Left hindlimb (tissue), 1 donor: ENCODE measurements around the gene MCF2L.

Experiments
- DNase-seq: peaks from one replicate; pipeline ENCODE4 v3.0.0-alpha.2; 2018

MCF2L gene

DNA sequence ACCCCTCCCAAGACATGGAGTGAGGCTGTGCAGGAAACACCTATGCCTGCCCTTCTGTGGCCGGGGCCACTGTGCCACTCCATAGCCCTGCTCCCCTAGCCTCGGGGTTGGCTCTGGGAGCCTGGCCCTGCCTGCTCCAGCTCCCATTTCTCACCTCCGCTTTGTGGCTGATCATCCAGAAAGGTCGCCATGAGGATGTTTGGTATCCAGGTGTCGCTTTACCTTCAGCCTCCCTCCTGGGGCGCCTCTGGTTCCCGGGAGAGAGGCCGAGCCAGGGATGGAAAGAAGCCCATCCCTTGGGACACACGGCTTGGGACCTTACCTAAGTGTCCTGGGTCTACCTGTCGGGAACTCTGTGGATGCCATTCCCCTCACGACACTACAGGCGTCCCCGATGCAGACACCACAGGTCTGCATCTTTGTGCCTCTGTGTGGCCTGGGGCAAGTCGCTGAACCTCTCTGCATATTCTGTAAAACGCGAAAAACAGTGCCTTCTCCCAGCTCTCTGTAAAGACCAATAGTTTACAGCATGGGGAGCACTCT lies 3.4 kb upstream of the MCF2L start:
- DNase-seq: peak; percentile 17

DNA sequence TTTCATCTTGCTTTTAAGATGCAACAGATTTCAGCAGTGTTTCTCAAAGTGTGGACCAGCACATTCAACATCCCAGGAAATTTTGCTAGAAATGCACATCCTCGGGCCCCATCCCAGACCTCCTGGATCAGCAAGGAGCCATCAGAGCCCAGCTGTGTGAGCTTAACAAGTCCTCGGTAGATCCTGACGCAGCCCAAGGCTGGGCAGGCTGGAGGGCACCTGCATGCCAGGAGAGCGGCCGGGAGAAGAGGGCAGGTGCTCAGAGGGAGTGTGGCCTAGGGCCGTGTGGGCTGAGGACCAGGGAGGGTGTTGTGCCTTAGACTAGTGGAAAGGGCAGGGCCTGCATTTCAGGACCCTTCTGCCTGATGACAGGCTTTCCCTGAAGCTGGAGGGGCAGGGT lies 2.2 kb upstream of the MCF2L start:
- peak; percentile 16 for DNase-seq

DNA sequence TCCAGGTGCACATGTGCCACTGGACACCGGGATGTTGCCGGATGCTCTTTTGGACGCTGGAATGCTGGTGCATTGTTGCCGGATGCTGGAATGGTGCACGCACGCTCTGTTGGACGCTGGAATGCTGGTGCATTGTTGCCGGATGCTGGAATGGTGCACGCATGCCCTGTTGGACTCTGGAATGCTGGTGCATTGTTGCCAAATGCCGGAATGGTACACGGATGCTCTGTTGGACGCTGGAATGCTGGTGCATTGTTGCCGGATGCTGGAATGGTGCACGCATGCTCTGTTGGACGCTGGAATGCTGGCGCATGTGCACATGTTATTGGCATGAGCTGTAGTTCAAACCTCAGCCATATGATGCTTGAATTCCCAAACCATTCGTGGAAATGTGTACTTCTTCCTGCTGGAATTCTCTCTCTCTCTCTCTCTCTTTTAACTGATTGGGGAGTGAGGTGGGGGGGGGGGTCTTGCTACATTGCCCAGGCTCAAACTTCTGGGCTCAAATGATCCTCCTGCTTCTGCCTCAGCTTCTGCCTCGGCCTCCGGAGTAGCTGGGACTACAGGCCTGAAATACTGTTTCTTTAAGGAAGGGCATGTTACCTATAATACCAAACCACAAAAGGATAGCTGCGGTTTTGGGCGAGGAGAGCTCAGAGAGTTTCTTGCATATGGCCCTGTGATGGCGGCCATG lies 1.2 kb upstream of the MCF2L start:
- DNase-seq: no peak

DNA sequence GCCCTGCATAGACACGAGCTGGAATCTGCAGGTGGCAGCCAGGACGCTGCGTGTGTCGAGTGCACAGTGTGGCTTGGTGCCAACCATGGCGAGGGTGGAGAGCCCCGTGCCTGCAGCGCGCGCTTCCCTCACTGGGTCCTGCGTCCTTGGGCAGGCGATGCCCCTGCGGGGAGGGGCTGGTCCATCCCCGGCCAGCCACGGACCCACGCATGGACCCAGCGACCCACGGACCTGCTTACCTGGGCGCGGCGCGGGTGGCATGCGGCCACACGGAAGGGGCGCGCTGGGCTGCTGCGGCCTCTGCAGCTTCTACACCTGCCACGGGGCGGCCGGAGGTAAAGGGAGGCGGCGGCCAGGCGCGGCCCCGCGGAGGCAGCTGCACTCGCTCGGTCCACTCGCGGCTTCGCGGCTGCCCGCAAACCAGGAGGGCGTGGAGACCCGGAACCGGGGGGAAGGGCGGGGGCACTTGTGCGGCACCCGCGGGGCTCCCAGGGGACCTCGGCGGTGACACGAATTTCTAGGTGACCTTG lies 569 bp upstream of the MCF2L start:
- DNase-seq: peak; percentile 52

DNA sequence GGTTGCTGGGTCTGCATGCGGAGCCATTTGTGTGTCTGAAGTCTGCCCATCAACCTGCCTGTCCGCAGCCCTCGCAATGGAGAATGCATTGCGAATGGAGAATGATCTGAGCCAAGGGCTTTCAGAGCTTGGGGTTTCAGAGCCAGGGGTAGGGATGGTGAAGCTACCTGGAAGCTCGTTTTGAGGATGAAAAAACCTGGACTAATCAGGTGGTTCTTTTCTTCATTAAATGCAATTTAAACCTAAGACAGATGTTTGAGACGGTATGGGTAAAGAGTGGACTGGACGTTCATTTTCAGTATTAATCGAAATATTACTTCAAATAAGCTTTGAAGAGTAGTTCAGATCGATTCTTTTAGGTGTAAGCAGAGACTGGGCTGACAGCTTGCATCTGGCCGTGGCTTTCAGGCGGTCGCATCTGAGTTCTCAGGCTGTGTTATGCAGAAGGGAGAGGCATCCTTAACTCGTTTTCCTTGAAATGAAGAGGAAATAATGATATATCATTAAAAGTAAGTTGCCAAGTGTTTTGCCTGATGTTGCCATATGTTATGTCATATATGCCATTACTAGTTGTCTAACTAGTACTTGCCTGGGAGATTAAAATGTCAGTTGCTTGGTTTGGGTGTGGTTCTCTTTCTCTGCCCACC lies 801 bp downstream of the MCF2L start:
- peak; percentile 4 for DNase-seq

DNA sequence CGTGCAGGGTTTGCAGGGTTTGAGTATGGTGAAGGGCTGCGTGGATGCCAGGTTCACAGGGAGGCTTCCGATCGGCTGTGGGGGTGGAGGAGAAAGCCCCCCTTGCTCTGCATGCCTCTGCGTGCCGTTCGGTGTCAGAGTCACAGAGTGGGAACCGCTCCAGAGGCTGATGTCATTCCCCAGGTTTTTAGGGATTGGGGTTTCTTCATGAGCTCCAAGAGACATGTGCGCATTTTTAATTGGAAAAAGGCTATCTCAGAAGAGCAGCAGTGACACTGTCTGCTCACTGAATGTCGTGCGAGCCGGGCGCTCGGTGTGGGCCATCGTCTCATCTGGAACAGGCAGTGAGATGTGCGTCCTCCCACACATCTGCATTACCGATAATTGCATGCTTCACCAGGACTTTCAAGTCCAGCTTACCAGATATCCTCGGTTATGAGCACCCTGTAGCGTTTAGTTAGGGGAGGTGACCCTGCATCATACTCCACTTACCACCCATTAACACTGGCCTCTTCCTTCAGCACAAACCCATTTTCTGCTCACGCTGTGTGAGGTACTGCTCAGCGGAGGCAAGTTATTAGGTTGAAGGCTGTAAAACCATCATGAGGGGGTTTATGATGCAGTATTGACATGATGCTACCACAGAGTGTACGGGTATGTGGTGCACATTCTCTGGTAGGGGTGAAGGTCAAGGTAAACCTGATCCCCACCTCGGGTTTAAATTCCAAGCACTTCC lies 1.7 kb downstream of the MCF2L start:
- peak; percentile 45 for DNase-seq

DNA sequence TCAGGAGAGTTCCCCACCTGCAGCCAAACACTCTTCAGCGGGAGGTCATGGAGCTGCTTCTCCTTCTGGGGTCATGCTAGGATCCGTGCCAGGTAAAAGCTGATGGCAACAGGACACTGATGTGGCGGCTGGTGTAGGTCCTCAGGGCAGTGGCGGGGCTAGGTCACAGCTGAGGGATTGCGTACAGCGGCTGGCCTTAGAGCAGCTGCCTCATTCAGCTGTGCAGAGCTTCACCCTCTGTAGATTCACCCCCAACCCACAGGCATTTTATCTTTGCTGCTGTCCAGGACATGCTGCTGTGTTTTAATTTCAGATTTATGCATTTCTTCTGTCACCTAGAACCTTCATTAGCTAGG lies 2.3 kb downstream of the MCF2L start:
- peak; percentile 19 for DNase-seq

DNA sequence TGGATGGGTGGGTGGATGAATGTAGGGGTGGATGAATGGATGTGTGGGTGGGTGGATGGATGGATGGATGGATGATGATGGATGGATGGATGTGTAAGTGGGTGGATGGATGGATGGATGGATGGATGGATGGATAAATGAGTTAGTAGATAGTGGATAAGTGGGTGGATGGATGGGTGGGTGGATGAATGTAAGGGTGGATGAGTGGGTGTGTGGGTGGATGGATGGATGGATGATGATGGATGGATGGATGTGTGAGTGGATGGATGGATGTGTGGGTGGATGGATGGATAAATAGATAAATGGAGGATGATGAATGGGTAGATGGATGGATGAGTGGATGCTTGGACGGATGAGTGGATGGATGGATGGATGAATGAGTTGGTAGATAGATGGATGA lies 3.2 kb downstream of the MCF2L start:
- no peak for DNase-seq

DNA sequence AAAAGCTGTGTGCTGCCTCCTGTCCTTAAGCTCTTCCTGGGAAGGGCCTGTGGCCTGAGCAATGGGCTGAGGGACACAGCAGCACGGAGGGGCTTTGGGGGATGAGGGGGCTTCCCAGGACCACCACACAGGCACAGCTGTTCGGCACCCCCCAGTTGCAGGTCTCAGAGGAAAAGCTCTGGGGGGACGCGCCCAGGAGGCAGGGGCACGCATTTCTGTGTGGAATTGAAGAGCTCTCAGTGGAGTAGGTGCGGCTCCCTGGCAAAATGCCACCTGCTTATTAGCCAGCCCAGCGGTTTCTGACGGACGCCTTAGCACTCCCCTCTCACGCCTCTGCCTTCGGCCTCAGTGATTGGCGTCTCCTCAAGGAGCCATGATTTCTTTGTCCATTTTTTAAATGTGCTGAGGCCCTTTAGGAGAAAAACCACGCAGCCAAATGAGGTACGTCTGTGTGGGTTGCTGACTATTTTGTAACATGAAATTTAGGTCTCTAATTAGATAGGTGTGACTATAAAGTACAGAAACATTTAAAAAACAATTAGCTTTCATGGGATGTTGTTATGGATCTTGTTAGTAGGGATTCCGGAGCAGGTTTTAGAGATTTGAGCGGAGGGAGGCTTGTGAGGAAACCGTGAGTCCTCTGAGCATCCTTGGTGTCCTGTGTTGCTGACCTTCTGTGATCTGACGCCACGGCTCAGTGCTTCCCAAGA lies 4.0 kb downstream of the MCF2L start:
- DNase-seq: peak; percentile 14

DNA sequence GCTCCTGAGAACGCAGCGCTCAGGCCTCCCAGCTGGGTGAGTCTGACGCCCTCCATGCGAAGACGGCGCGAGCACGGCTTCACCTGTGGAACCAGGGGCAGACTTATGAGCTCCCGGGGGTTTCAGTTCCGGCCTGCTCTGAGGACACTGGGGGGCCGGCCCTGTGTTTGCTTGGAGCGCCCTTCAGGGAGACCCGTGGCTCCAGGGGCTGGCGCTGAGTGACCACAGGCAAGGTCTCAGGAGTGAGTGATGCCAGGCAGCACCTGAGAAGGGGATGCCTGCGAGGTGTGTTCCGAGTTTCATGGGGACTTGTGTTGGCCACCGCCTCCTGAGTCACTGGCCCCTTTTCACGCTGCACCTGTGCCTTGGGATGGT lies 4.5 kb downstream of the MCF2L start:
- peak; percentile 14 for DNase-seq

DNA sequence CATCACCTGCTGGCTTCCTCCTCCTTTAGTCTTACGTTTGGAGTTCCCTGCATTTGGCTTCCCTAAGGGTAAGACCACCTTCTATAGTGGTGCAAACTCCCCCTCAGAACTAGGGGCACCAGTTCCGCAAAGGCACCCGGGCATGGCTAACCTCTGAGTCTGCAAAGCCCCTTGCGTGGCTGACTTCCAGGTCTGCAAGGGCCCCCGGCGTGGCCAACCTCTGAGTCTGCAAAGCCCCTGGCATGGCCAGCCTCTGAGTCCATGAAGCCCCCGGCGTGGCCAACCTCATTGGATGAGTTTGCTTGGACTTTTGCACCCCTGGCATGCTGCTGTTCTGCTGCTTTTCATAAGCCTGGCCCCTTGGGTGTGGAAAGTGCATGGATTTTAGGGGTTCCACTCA lies 5.1 kb downstream of the MCF2L start:
- DNase-seq: peak; percentile 8

DNA sequence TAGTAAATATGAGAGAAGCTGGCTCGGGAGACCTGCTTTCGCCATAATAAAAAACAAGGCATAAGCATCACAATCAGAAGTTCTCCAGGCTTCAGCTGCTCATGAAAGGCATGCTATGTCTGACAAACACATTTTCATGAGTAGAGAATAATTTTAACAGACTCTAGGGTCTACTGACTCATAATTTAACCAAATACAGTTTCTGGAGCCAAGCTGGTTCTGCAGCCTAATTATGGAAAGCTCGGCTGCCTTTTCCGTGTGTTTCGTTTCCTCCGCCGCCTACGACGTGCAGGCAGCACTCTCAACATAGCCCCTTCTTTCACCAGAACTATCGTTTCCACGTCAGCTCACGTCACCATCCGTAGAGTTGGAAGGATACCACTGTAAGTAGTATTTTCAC lies 5.7 kb downstream of the MCF2L start:
- peak; percentile 45 for DNase-seq

DNA sequence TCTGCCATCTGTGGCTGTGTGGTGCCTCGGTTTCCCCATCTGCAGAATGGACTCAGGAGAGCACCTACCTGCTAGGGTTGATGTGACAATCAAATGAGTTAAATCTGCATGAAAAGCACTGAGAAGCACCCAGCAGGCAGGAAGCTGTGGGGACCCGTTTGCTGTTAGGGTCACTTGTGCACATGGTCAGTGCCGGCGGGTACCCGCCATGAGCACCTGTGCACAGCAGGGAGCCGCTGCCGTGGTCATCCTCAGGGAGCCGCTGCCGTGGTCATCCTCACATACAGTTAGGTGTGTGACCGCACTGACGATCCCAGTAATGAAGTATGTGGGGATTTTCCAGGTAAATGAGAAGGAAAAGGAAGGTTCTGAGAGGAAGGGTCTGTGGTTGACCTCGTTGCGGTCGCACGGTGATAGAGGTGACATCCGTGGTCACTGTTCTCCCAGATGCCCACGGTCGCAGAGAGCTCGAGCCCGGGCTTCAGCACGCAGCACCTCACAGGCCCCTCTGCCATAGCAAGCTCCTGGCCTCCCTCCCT lies 6.5 kb downstream of the MCF2L start:
- DNase-seq: no peak

DNA sequence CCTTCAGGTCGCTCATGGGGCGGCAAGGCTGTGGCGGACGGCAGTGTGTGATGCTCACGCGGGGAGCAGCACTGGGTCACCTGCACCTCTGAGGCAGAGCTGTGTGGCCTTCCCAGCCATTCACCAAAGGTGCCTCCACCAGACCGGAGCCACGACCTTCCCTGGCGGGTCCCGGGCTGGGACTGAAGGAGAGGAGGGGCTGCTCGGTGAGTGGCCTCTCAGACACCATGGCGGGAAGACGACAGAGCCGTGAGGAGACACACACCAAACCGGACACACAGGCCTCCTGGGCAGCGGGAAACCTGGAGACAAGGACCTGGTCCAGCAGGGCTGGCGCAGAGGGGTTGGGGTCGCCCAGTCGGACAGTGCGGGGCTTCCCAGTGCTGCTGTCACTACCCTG lies 7.5 kb downstream of the MCF2L start:
- no peak for DNase-seq

DNA sequence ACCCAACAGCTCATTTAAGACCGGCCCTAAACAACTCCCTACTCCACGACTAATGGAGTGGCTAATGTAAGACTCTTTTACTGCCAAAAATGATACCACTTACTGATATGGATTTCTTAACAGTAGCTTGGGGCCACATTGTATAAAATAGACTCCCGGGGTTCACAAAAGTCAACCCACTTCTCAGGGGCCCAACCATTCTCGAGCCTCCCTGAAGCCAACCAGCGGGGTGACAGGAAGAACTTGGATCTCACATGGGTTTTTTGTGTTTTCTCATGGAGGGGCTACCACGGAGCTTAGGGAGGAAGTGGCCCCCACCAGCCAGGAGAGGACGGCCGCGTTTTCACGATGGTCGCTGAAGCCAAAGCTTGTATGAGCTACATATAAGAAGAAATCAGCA lies 8.1 kb downstream of the MCF2L start:
- DNase-seq: no peak

DNA sequence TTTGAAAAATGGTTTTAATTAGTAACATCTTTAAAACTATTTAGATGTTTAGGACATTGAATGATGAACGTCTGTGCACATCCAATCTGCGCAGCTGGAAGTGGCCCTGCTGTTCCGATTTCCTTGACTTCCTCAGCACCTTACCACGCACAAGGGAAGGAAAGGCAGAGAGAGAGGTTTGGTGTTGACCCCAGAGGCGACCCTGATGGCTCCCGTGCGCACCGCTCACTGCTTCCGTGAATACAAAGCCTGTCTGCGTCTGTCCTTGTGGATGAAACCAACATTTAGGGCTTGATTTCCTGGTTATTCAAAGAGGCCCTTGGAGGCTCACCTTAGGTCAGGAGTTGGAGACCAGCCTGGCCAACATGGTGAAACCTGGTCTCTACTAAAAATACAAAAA lies 8.5 kb downstream of the MCF2L start:
- DNase-seq: no peak

DNA sequence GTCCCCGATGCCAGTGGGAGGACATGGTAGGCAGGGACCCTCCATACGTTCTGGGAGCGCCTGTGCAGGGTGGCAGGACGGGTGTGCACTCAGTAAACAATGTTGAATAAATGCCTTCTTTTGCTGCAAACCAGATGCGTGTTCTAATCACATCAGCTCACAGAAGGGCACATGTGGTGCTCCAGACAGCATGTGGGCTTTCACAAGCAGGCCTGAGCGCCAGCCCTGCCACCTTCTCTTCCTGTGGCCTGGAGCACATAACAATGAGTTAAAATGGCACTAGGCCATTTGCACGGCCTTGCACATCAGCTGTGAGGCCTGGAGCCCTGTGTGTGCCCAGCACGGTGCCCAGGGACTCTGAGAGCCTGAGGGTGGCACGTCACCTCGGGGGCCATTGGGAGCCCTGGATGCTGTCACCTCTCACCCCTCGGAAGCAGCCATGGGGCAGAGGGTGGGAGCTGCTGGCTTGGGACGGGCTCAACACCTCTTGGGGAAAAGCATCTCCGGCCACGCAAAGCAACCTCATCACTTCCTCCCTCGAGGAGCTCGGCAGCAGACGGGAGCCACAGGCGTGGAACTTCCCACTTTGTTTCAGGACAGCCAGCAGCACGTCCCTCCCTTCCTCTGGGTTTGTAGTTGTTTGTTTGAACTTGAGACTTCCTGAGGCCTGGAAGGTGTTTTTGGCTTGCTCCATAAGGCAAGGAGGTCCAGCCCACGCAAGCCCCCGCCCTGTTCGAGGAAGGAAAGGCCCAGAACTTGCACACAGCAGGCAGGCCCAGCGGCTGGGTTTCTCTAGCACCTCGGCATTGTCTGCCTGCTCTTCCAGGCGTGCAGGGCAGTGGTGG lies 9.8 kb downstream of the MCF2L start:
- peak; percentile 63 for DNase-seq

DNA sequence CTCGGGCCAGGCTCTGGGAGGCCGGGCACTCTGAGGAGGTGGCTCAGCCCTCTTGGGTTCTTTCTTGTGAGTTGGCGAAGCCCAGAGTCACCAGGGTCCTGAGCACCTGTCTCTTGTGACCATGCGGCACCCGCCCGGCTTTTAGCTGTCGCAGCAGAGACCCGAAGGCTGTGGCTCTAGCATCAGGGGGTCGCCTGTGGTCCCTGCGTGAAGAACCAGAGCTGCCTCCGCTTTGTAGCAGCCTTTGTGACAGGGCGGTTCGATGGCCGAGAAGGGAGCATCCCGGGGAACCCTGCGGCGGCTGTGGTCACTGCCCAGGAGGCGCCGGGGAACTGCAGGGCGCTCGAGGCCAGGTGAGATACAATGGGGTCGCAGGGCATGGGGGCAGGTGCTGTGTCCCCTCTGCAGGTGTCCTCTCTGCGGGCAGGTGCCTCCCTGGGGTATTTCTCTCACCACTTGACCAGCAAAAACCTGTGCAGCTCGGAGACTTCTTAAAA lies 10.4 kb downstream of the MCF2L start:
- DNase-seq: no peak

DNA sequence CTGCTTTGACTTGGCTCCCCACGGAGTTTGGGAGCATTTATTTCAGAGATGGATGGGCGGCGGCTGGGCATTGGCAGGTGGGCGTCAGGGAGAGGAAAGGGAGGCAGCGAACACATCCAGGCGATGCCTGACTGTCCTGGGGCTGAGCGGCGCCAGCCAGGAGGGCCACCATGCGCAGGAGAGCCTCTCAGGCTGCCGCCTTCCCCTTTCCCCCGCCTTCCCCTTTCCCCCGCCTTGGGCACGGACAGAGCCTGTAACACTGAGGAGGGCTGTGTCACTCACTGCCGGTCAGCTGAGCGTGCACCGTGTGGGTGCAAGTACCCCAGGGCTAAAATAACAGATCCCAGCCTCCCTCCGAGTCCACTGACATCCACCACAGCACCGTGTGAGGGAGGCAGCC lies 11.4 kb downstream of the MCF2L start:
- no peak for DNase-seq

DNA sequence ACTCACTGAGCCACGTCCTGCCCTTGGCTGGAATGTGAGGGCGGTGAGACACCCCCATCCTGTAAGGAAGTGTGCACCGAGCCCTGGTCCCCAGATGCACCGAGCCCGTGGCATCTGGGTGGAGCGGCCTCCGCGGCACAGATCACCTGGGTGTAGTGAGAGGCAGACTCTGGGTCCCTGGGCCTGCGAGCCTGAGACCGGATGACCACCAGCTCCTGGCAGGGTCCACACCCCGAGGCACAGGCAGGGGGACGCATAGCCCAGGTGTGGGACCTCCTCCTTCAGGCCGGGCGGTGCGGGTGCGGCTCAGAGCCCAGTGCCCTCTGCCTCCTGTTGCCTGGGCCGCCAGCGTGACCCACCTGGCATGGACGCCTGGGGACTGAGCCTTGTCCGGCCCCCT lies 12.4 kb downstream of the MCF2L start:
- no peak for DNase-seq

DNA sequence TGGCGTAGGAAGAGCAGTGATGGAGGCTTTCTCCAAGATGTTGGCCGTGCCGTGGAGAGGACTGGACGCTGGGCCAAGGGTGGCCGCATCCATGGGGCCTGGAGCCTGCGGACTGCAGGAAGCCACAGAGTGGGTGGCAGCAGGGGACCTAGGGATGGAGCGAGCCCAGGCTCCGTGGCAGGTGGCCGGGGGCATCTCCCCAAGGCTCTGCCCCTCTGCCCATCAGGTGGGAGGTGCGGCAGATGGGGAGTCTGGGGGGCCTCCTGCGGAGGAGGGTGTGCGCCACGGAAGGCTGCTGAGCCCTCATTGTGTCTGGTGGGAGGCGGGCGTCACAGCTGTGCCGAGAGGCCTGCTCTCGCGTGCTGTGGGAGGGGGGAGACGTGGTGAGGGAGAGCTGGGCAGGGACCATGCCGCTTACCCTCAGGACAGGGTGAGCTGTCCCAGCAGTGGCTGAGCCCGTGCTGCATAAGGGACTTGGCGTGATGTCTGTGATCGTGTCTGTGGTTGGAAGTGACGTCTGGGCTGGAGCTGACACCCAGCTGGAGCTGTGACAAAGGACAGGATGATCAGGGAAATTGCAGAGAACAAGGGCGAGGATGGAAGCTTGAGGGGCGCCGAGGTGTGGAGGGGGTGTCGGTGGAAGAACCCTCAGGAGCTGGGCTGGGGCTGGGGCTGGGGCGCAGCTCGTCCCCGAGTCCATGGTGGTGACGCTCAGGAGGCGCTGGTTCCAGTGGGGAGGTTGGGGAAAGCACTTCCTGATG lies 13.4 kb downstream of the MCF2L start:
- no peak for DNase-seq
